Measurements from ENCODE around the gene MSLN. TPM values are rescaled to one million over a fixed set of nuclear protein-coding genes. Genes with fewer than 3 reads are reported as not detected.
A peak's percentile ranks its signal among the peaks of the same experiment; 100 is the strongest.
"Not testable (repeated sequence)": the region's sequence is repeated elsewhere in the genome, so short reads cannot be mapped to it uniquely, and the experiment has no call there.

MSLN gene
- not detected in 2 replicates for total RNA-seq (2014; rRNA removed; shearing (Covaris generic))

- Histone ChIP-seq H3K4me3 (no peak within 1 kb of the TSS), H3K4me1 (no peaks in the 10 kb centered on the region), H3K27me3 (peaks cover 29% of the 10 kb centered on the region), H3K9me3 (replicated peaks) (no peaks in the 10 kb centered on the region), H3K36me3 (no peaks in the 10 kb centered on the region), H3K27ac (no peak within 1 kb of the TSS)
- no peak for DNase-seq
Observed at GRCh38 chr16:760545-761343, at the start of gene MSLN. Gene MSLN (plus strand): TSS chr16:760734. CDS start chr16:762681, 1,947 bp downstream.

DNA sequence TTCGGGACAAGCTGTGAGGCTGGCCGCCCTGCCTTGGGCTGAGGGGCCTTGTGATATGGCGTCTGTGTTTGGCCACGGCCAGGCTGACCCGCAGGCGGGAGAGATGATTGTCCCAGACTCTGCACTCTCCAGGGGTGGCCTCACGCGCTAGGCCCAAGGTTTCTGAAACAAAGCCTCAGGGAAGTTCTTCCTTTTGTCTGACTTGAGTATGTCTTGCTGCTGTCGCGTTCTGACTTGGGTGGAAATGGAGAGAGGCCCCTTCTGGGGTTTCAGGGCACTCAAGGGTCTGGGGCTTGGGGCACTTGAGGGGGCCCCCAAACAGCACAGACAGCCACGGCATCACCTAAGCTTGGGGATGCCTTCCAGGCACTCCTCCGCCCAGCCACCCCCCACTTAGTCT, 49.5 kb upstream of the MSLN start:
- H3K9me3 ChIP-seq (replicated peaks): no peaks in the 10 kb centered on the region
- peaks cover 37% of the 10 kb centered on the region for H3K4me1 ChIP-seq
- no peak overlapping the region for H3K4me3 ChIP-seq
- no peak overlapping the region for H3K27ac ChIP-seq
- no peaks in the 10 kb centered on the region for H3K36me3 ChIP-seq
- DNase-seq: no peak
- H3K27me3 ChIP-seq: no peaks in the 10 kb centered on the region

- Histone ChIP-seq H3K9me3 (replicated peaks) (no peaks in the 10 kb centered on the region), H3K27ac (no peak overlapping the region), H3K27me3 (no peaks in the 10 kb centered on the region), H3K4me1 (peaks cover 42% of the 10 kb centered on the region), H3K4me3 (no peak overlapping the region), H3K36me3 (no peaks in the 10 kb centered on the region)
- peak; percentile 81 to 86 for DNase-seq
Observed at GRCh38 chr16:711548-712320, 48.8 kb upstream of the MSLN start.

DNA sequence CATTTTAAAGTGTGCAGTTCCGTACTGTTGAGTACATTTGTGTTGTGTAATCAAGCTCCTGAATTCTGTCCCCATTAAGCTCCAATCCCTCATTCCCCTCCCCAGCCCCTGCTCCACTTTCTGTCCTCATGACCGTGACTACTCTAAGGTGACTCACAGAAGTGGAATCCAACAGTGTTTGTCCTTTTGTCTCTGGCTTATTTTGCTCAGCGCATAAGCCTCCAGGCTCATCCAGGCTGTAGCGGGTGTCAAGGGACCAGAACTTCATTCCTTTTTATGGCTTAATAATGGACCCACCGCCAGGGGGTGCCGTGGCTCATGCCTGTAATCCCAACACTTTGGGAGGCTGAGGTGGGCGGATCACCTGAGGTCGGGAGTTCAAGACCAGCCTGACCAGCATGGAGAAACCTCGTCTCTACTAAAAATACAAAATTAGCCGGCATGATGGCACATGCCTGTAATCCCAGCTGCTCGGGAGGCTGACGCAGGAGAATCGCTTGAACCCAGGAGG, 47.7 kb upstream of the MSLN start:
- H3K4me1 ChIP-seq: peaks cover 42% of the 10 kb centered on the region
- H3K9me3 ChIP-seq (replicated peaks); H3K4me3 ChIP-seq; H3K27me3 ChIP-seq; H3K36me3 ChIP-seq; H3K27ac ChIP-seq: not testable (repeated sequence)
- peak; percentile 85 to 90 for DNase-seq

GRCh38 chr16:714079-714478, 46.5 kb upstream of the MSLN start:
- H3K27ac ChIP-seq: 0 out of 2 replicates have a peak overlapping the region, but pooled peaks have one; percentile 11
- H3K36me3 ChIP-seq: no peaks in the 10 kb centered on the region
- H3K9me3 ChIP-seq (replicated peaks): no peaks in the 10 kb centered on the region
- peaks cover 44% of the 10 kb centered on the region for H3K4me1 ChIP-seq
- H3K4me3 ChIP-seq: peak overlapping the region; percentile 37
- DNase-seq: peak; percentile 51 to 64
- H3K27me3 ChIP-seq: no peaks in the 10 kb centered on the region

GRCh38 chr16:714558-715476, 45.7 kb upstream of the MSLN start, which contains the start of gene METRN:
Gene METRN (plus strand): TSS chr16:715118. CDS start chr16:715290, 172 bp downstream.
- Histone ChIP-seq H3K9me3 (replicated peaks) (no peaks in the 10 kb centered on the region), H3K4me1 (peaks cover 48% of the 10 kb centered on the region), H3K36me3 (no peaks in the 10 kb centered on the region), H3K27ac (peak within 1 kb of the TSS; percentile 11; the same call in 1 of the 2 replicates), H3K27me3 (no peaks in the 10 kb centered on the region), H3K4me3 (peak within 1 kb of the TSS; percentile 88)
- peak; percentile 92 for DNase-seq

GRCh38 chr16:715477-716199, 44.9 kb upstream of the MSLN start:
- no peaks in the 10 kb centered on the region for H3K9me3 ChIP-seq (replicated peaks)
- no peaks in the 10 kb centered on the region for H3K27me3 ChIP-seq
- H3K27ac ChIP-seq: no peak overlapping the region; the same call in 1 of the 2 replicates
- H3K36me3 ChIP-seq: no peaks in the 10 kb centered on the region
- H3K4me3 ChIP-seq: peak overlapping the region; percentile 88
- DNase-seq: peak; percentile 39 to 56
- H3K4me1 ChIP-seq: peaks cover 44% of the 10 kb centered on the region

DNA sequence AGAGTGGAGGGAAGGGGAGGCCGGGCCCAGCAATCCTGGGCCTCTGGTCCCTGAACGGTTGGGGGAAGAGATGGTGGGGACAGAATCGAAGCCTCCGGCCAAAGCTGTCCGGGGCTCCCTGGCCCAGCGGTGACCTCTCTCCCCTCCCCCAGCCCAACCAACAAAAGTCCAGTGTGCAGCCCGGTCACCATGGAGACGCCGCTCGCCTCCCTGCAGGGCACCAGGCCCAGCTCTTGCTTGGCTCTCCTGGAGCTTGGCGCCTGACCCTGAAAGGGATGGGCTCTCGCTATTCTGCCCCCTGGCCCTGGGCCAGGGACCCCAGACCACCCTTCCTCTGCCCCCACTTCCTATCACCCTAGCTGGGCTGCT, 44.4 kb upstream of the MSLN start:
- Histone ChIP-seq H3K27ac (no peak overlapping the region; the same call in 1 of the 2 replicates), H3K4me1 (peaks cover 38% of the 10 kb centered on the region), H3K27me3 (no peaks in the 10 kb centered on the region), H3K4me3 (peak overlapping the region; percentile 88), H3K36me3 (no peaks in the 10 kb centered on the region), H3K9me3 (replicated peaks) (no peaks in the 10 kb centered on the region)
- DNase-seq: peak in 1 of 2 experiments; percentile 44

GRCh38 chr16:716768-717325, 43.7 kb upstream of the MSLN start:
- Histone ChIP-seq H3K27ac (no peak overlapping the region), H3K4me3 (no peak overlapping the region), H3K36me3 (no peaks in the 10 kb centered on the region), H3K9me3 (replicated peaks) (no peaks in the 10 kb centered on the region), H3K4me1 (peaks cover 33% of the 10 kb centered on the region), H3K27me3 (no peaks in the 10 kb centered on the region)
- no peak for DNase-seq

DNA sequence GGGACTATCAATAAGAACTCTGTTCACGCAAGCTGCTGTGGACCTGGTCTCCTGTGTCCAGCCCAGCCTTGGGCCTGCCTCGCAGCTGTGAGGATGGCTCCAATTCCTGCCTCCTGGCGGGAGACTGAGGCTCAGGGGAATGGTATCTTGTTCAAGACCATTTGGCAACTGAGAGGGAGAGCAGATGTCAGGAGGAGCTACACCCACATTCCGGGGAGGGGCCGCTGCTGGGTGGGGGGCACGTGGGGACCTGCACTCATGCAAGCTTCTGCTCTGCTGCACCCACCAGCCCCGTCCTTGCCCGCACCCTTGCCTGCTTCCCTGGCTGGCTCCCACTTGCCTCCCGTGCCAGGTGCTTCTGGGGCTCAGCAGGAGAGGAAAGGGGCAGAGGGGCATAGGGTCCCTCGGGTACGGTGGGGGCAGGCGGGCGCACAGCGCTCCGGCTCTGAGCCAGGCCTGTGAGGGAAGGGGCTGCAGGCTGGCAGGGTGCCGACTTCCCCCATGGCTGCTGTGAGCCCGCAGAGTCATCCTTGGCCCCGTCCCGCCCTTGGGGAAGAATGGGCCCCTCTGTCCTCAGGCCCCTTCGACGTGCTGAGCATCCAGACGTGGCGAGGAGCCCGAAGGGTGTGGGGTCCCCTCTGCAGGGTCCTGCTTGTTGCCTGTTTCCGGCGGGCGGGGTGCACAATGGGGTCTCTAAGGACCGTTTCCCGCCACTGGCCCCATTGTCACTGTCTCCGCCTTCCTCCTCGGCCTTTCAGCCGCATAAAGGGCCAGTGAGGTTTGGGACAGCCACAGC, 42.9 kb upstream of the MSLN start:
- Histone ChIP-seq H3K9me3 (replicated peaks) (no peaks in the 10 kb centered on the region), H3K36me3 (no peaks in the 10 kb centered on the region), H3K27me3 (no peaks in the 10 kb centered on the region), H3K4me1 (peaks cover 28% of the 10 kb centered on the region), H3K27ac (no peak overlapping the region), H3K4me3 (no peak overlapping the region)
- no peak for DNase-seq

GRCh38 chr16:718389-718788, 42.1 kb upstream of the MSLN start:
- Histone ChIP-seq H3K4me3 (no peak overlapping the region), H3K27me3 (no peaks in the 10 kb centered on the region), H3K36me3 (no peaks in the 10 kb centered on the region), H3K27ac (no peak overlapping the region), H3K9me3 (replicated peaks) (no peaks in the 10 kb centered on the region), H3K4me1 (peaks cover 28% of the 10 kb centered on the region)
- DNase-seq: no peak

- H3K9me3 ChIP-seq (replicated peaks): no peaks in the 10 kb centered on the region
- H3K27me3 ChIP-seq: no peaks in the 10 kb centered on the region
- H3K4me1 ChIP-seq: peaks cover 25% of the 10 kb centered on the region
- no peak for DNase-seq
- H3K27ac ChIP-seq: no peak overlapping the region
- H3K4me3 ChIP-seq: no peak overlapping the region
- no peaks in the 10 kb centered on the region for H3K36me3 ChIP-seq
Observed at GRCh38 chr16:718922-719321, 41.6 kb upstream of the MSLN start.

All from SJCRH30 (cell line).